ENCODE data around the gene BMP4.

Gene BMP4

GRCh38 chr14:53952533-53952932 lies 4.1 kb downstream of the BMP4 start:
- no peak for DNase-seq (ENCODE audit: low read depth)
- TF ChIP-seq, protein P1, sequence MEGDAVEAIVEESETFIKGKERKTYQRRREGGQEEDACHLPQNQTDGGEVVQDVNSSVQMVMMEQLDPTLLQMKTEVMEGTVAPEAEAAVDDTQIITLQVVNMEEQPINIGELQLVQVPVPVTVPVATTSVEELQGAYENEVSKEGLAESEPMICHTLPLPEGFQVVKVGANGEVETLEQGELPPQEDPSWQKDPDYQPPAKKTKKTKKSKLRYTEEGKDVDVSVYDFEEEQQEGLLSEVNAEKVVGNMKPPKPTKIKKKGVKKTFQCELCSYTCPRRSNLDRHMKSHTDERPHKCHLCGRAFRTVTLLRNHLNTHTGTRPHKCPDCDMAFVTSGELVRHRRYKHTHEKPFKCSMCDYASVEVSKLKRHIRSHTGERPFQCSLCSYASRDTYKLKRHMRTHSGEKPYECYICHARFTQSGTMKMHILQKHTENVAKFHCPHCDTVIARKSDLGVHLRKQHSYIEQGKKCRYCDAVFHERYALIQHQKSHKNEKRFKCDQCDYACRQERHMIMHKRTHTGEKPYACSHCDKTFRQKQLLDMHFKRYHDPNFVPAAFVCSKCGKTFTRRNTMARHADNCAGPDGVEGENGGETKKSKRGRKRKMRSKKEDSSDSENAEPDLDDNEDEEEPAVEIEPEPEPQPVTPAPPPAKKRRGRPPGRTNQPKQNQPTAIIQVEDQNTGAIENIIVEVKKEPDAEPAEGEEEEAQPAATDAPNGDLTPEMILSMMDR (conservative IDR thresholded peaks at IDR 0.05; ENCODE audit: control insufficient read depth, insufficient read depth, low read depth, low read length) = no peak
- peak overlapping the region; percentile 48 for H3K4me3 ChIP-seq (ENCODE audit: control insufficient read depth, low read depth, low read length)

DNA sequence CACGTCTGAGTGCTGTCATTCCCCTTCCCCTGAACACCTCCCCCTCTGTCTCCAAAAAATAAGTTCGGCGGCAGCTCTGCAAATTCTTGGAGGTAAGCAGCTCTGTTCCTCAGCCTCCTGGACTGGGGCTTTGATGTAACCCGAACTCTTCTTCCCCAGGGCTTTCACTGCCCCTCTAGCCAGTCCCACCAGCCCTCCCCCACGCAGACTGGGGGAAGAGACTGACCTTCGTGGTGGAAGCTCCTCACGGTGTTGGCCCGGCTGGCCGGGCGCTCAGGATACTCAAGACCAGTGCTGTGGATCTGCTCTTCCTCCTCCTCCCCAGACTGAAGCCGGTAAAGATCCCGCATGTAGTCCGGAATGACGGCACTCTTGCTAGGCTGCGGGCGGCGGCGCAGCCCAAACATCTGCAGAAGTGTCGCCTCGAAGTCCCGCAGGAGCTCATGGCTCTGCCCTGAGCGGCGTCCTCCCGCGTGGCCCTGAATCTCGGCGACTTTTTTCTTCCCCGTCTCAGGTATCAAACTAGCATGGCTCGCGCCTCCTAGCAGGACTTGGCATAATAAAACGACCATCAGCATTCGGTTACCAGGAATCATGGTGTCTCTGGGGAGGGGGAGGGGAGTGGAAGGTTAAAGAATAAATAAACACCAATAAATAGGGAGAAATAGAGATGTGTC lies 4.9 kb downstream of the BMP4 start:
- TF ChIP-seq, protein P1 (conservative IDR thresholded peaks at IDR 0.05; ENCODE audit: control insufficient read depth, insufficient read depth, low read depth, low read length) = no peak
- no peak for DNase-seq (ENCODE audit: low read depth)
- H3K4me3 ChIP-seq (ENCODE audit: control insufficient read depth, low read depth, low read length) = no peak overlapping the region

DNA sequence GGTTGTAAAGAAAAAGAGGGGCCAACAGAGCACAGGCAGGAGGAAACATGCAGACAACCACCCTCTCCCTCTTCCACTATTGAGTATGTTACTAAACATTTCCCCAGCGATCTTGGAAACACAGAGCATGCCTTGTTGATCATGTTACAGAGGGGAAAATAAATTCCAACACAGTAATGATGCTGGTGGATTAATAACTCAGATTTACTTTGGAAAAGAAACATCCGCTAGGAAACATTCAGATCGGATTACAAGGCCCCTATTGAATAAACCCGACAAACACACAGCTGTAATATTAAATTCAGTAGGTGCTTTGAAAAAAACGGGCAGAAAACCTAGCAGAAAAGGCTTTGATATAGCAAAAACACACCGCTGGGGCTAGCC lies 5.4 kb downstream of the BMP4 start:
- no peak overlapping the region for H3K4me3 ChIP-seq (ENCODE audit: control insufficient read depth, low read depth, low read length)
- TF ChIP-seq, protein P1 (conservative IDR thresholded peaks at IDR 0.05; ENCODE audit: control insufficient read depth, insufficient read depth, low read depth, low read length) = no peak
- no peak for DNase-seq (ENCODE audit: low read depth)

DNA sequence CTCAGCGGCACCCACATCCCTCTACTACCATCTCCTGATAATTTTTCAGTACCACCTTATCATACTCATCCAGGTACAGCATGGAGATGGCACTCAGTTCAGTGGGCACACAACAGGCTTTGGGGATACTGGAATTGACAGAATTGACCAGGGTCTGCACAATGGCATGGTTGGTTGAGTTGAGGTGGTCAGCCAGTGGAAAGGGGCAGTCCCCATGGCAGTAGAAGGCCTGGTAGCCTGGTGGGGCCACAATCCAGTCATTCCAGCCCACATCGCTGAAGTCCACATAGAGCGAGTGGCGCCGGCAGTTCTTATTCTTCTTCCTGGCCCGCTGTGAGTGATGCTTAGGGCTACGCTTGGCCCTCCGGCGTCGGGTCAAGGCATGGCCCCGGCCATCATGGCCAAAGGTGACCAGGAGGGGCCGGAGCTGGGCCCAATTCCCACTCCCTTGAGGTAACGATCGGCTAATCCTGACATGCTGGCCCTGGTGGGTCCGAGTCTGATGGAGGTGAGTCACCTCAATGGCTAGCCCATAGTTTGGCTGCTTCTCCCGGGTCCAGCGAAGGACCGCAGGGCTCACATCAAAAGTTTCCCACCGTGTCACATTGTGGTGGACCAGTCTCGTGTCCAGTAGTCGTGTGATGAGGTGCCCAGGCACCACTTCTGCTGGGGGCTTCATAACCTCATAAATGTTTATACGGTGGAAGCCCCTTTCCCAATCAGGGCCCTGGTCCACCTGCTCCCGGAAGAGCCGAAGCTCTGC lies 6.4 kb downstream of the BMP4 start:
- TF ChIP-seq, protein P1 (conservative IDR thresholded peaks at IDR 0.05; ENCODE audit: control insufficient read depth, insufficient read depth, low read depth, low read length) = no peak
- DNase-seq (ENCODE audit: low read depth) = no peak
- H3K4me3 ChIP-seq (ENCODE audit: control insufficient read depth, low read depth, low read length) = no peak overlapping the region

GRCh38 chr14:53949201-53949600 lies 7.4 kb downstream of the BMP4 start:
- no peak for DNase-seq (ENCODE audit: low read depth)
- TF ChIP-seq, protein P1 (conservative IDR thresholded peaks at IDR 0.05; ENCODE audit: control insufficient read depth, insufficient read depth, low read depth, low read length) = no peak
- no peak overlapping the region for H3K4me3 ChIP-seq (ENCODE audit: control insufficient read depth, low read depth, low read length)

- no peak for DNase-seq (ENCODE audit: low read depth)
- no peak overlapping the region for H3K4me3 ChIP-seq (ENCODE audit: control insufficient read depth, low read depth, low read length)
- TF ChIP-seq, protein P1 (conservative IDR thresholded peaks at IDR 0.05; ENCODE audit: control insufficient read depth, insufficient read depth, low read depth, low read length) = no peak
Observed at GRCh38 chr14:53948205-53948884, 8.3 kb downstream of the BMP4 start.

Measured in fibroblast of mammary gland (primary cell).